ENCODE data around the gene MUC2. TPM values are rescaled to one million over a fixed set of nuclear protein-coding genes. Genes with fewer than 3 reads are reported as not detected.

The MUC2 gene
- total RNA-seq, 1 experiment from 2014 or later, result not detected

GRCh38 chr11:1082728-1083620 is 8.3 kb downstream of the MUC2 start:
- in situ Hi-C loops (cut with HindIII; ENCODE audit: low pct_unique_long_range_greater_than_20kb, low sequenced_read_pairs), result no loop called here
- no peak for DNase-seq (ENCODE audit: low read depth)

DNA sequence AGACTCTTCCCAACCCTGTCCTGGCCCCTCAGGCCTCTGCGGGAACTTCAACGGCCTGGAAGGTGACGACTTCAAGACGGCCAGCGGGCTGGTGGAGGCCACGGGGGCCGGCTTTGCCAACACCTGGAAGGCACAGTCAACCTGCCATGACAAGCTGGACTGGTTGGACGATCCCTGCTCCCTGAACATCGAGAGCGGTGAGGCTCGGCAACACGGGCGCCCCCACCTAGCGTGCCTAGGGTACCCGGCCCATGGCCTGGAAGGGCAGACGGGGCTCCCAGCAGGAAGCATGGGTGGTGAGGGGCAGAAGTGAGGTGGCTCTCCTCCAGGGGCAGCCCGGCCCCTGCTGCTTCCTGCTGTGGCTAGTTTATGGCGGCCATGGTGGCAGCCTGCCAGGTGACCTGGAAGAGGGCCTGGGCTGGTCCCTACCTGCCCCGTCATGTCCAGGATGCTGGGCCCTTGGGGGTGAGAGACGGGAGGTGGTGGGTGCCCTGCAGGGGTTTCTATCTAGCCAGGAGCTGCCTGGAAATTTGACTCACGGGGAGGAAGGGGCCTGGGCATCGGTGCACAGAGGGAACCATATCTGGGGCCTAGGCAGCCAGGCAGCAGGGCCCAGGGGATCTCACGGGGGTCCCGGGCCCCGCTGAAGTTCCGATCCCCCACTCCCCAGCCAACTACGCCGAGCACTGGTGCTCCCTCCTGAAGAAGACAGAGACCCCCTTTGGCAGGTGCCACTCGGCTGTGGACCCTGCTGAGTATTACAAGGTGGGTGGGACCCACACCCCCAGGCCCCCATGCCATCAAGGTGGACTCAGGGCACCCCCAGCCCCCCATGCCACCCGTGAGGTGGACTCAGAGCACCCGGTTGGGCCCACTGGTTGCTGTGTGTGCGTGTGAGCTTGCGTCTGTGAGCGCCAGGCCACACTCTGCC is 9.2 kb downstream of the MUC2 start:
- in situ Hi-C loops (cut with HindIII; ENCODE audit: low pct_unique_long_range_greater_than_20kb, low sequenced_read_pairs), result no loop called here
- DNase-seq (ENCODE audit: low read depth), result no peak

GRCh38 chr11:1084561-1085439 is 10.1 kb downstream of the MUC2 start:
- no peak for DNase-seq (ENCODE audit: low read depth)
- in situ Hi-C loops (cut with HindIII; ENCODE audit: low pct_unique_long_range_greater_than_20kb, low sequenced_read_pairs), result no loop called here

- in situ Hi-C loops (cut with HindIII; ENCODE audit: low pct_unique_long_range_greater_than_20kb, low sequenced_read_pairs), result no loop called here
- DNase-seq (ENCODE audit: low read depth), result no peak
These were observed 10.9 kb downstream of the MUC2 start for GRCh38 chr11:1085440-1086170.

DNA sequence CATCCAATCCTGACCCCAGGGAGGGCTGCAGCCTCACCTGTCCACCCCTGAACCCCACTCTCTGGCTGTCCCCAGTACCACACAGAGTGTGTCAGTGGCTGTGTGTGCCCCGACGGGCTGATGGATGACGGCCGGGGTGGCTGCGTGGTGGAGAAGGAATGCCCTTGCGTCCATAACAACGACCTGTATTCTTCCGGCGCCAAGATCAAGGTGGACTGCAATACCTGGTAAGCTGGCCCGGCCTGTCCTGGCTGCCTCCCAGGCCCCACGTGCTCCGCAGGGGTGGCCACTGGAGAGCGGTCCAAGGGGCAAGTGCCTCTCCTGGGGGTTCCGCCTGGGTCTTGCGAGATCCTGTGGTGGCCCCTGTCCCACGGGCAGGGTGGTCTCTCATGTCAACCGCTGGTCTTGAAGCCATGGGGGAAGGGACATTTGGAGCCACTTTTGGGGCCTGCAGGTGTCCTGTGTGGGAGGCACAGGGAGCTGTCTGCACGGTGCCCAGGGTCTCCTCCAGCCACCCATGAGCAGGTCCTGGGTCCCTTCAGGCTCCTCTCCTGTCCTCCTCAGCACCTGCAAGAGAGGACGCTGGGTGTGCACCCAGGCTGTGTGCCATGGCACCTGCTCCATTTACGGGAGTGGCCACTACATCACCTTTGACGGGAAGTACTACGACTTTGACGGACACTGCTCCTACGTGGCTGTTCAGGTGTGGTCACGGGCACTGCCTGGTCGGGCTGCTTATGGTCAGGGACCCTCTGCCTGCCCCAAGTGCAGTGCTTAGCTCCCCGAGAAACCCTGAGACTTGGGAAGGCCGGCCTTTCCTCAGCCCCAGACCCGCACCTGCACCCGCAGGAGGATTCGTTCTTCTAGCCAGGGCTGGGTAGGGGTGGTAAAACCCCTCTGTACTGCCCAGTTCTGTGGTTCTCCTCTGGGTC is 11.8 kb downstream of the MUC2 start:
- in situ Hi-C loops (cut with HindIII; ENCODE audit: low pct_unique_long_range_greater_than_20kb, low sequenced_read_pairs), result no loop called here

DNA sequence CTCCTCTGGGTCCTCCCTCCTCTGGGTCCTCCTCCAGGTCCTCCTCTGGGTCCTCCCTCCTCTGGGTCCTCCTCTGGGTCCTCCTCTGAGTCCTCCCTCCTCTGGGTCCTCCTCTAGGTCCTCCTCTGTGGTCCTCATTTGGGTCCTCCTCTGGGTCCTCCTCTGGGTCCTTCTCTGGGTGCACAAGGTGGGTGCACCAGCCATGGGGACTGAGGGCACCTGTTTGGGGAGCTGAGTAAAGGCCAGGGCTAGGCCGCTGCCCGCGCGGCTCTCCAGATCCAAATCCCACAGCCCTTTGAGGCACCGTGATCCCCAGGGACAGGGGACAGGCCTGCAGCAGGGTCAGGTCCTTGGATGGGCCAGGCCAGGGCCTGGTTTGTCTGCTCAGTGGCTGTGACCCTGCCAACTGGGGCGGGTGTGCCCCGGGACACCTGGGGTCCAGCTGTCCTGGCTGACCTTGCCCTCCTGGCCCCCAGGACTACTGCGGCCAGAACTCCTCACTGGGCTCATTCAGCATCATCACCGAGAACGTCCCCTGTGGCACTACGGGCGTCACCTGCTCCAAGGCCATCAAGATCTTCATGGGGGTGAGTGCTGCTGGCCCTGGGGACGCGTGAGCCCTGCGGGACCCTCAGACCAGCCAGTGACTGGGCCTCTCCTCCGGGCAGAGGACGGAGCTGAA is 12.7 kb downstream of the MUC2 start:
- no peak for DNase-seq (ENCODE audit: low read depth)
- in situ Hi-C loops (cut with HindIII; ENCODE audit: low pct_unique_long_range_greater_than_20kb, low sequenced_read_pairs), result no loop called here

More for the DNA sequence above, 11.8 kb downstream of the MUC2 start:
- no peak for DNase-seq (ENCODE audit: low read depth)

DNA sequence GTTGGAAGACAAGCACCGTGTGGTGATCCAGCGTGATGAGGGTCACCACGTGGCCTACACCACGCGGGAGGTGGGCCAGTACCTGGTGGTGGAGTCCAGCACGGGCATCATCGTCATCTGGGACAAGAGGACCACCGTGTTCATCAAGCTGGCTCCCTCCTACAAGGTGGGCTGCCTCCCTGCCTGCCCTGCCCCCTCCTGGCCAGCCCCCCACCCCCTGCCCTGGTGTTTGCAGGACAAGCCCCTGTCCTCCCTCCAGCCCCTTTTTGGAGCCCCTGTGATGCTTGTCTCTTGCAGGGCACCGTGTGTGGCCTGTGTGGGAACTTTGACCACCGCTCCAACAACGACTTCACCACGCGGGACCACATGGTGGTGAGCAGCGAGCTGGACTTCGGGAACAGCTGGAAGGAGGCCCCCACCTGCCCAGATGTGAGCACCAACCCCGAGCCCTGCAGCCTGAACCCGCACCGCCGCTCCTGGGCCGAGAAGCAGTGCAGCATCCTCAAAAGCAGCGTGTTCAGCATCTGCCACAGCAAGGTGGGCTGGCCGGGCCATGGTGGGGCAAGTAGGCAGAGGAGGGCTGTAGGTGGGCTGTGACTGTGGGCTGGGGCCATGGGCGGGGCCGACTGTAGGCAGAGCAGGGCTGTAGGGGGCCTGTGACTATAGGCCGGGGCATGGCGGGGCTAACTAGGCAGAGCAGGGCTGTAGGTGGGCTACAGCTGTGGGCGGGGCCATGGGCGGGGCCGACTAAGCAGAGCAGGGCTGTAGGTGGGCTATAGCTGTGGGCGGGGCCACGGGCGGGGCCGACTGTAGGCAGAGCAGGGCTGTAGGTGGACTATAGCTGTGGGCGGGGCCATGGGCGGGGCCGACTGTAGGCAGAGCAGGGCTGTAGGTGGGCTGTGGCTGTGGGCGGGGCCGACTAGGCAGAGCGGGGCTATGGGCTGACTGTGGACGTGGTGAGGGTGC is 13.6 kb downstream of the MUC2 start:
- in situ Hi-C loops (cut with HindIII; ENCODE audit: low pct_unique_long_range_greater_than_20kb, low sequenced_read_pairs), result no loop called here
- DNase-seq (ENCODE audit: low read depth), result no peak

DNA sequence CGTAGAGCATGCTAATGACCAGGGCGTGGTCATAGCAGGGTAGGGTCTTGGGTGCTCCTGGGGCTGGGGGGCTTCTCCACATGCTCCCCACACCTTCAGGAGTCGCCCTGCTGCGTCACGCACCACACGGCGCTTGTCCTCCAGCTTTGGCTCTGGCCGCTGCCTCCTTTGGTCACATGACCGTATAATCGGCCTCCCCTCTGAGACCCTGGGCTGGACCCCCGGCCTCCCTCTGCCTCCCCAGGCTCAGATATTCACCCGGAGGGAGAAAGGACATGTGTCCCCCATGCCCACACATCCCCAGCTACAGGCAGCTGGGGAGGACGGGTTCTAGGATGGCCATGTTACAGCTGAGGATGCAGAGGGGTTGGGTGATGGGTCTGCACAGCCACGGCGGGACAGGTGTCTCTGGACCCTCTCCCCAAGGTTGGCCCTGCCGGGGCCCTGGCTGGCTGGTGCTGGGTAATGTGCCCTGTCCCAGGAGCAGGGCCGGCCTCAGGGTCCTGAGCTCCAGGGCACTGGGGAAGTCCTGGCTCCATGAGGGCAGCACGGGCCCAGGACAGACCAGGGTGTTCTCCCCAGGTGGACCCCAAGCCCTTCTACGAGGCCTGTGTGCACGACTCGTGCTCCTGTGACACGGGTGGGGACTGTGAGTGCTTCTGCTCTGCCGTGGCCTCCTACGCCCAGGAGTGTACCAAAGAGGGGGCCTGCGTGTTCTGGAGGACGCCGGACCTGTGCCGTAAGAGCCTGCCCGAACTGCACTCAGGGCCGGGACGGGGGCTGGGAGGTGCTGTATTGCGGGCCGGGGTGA is 14.5 kb downstream of the MUC2 start:
- in situ Hi-C loops (cut with HindIII; ENCODE audit: low pct_unique_long_range_greater_than_20kb, low sequenced_read_pairs), result no loop called here
- no peak for DNase-seq (ENCODE audit: low read depth)

- in situ Hi-C loops (cut with HindIII; ENCODE audit: low pct_unique_long_range_greater_than_20kb, low sequenced_read_pairs), result no loop called here
- DNase-seq (ENCODE audit: low read depth), result no peak
These were observed 15.3 kb downstream of the MUC2 start for GRCh38 chr11:1089738-1090599.

DNA sequence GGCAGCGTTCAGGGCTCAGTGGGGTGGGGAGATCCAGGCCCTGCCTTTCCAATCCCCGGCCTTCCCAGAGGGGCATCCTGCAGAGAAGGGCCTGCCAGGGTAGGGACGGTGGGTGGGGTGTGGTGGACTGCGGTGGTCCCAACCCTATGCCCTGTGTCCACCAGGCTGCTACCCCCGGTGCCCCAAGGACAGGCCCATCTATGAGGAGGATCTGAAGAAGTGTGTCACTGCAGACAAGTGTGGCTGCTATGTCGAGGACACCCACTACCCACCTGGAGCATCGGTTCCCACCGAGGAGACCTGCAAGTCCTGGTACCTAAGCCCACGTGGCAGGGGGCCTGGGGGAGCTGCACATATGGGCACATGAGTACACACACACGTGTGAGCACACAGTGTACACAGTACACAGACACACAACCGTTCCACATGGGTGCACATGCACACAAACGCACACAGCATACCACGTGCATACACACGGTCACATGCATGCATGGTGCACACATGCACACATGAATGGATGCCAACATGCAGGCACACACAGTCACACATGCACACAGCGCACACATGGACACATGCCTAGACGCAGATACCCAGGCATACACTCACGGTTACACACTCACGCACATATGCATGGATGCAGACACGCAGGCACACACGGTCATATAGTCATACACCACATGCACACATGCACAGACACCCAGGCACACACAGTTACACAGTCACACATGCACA is 16.1 kb downstream of the MUC2 start:
- in situ Hi-C loops (cut with HindIII; ENCODE audit: low pct_unique_long_range_greater_than_20kb, low sequenced_read_pairs), result no loop called here
- no peak for DNase-seq (ENCODE audit: low read depth)

- in situ Hi-C loops (cut with HindIII; ENCODE audit: low pct_unique_long_range_greater_than_20kb, low sequenced_read_pairs), result no loop called here
- DNase-seq (ENCODE audit: low read depth), result no peak
These were observed 16.8 kb downstream of the MUC2 start for GRCh38 chr11:1091332-1092083.

GRCh38 chr11:1092145-1092670 is 17.5 kb downstream of the MUC2 start:
- DNase-seq (ENCODE audit: low read depth), result no peak
- in situ Hi-C loops (cut with HindIII; ENCODE audit: low pct_unique_long_range_greater_than_20kb, low sequenced_read_pairs), result no loop called here
